ENCODE results near the gene KRTAP12-1. TPM values are rescaled to one million over a fixed set of nuclear protein-coding genes. Genes with fewer than 3 reads are reported as not detected.

The KRTAP12-1 gene
- total RNA-seq, 1 experiment from 2014 or later = not detected

Other genes with a start within 250 kb of the KRTAP12-1 start
- 0.55 and 2.3 TPM in 2 replicates for gene LRRC3, start 226.7 kb downstream of the KRTAP12-1 start, total RNA-seq (2014; rRNA removed; shearing (Covaris generic))
- gene KRTAP10-1, start 142.0 kb downstream of the KRTAP12-1 start, total RNA-seq (2014; rRNA removed; shearing (Covaris generic)) = not detected in 2 replicates
- gene KRTAP10-2, start 130.7 kb downstream of the KRTAP12-1 start, total RNA-seq (2014; rRNA removed; shearing (Covaris generic)) = not detected in 2 replicates
- not detected in 2 replicates for gene KRTAP10-3, start 123.4 kb downstream of the KRTAP12-1 start, total RNA-seq (2014; rRNA removed; shearing (Covaris generic))
- not detected in 2 replicates for gene KRTAP10-4, start 108.4 kb downstream of the KRTAP12-1 start, total RNA-seq (2014; rRNA removed; shearing (Covaris generic))
- gene KRTAP10-5, start 101.6 kb downstream of the KRTAP12-1 start, total RNA-seq (2014; rRNA removed; shearing (Covaris generic)) = not detected in 2 replicates
- gene KRTAP10-6, start 89.7 kb downstream of the KRTAP12-1 start, total RNA-seq (2014; rRNA removed; shearing (Covaris generic)) = not detected in 2 replicates
- gene KRTAP10-7, start 81.6 kb downstream of the KRTAP12-1 start, total RNA-seq (2014; rRNA removed; shearing (Covaris generic)) = not detected in 2 replicates
- gene KRTAP10-8, start 70.1 kb downstream of the KRTAP12-1 start, total RNA-seq (2014; rRNA removed; shearing (Covaris generic)) = not detected in 2 replicates
- not detected in 2 replicates for gene KRTAP10-9, start 55.1 kb downstream of the KRTAP12-1 start, total RNA-seq (2014; rRNA removed; shearing (Covaris generic))
- not detected in 2 replicates for gene KRTAP10-10, start 44.8 kb downstream of the KRTAP12-1 start, total RNA-seq (2014; rRNA removed; shearing (Covaris generic))
- gene KRTAP10-11, start 35.7 kb downstream of the KRTAP12-1 start, total RNA-seq (2014; rRNA removed; shearing (Covaris generic)) = not detected in 2 replicates
- not detected in 2 replicates for gene KRTAP12-4, start 27.5 kb downstream of the KRTAP12-1 start, total RNA-seq (2014; rRNA removed; shearing (Covaris generic))
- gene KRTAP12-3, start 24.2 kb downstream of the KRTAP12-1 start, total RNA-seq (2014; rRNA removed; shearing (Covaris generic)) = not detected in 2 replicates
- gene KRTAP12-2, start 15.2 kb downstream of the KRTAP12-1 start, total RNA-seq (2014; rRNA removed; shearing (Covaris generic)) = not detected in 2 replicates
- not detected in 2 replicates for gene KRTAP10-12, start 15.0 kb upstream of the KRTAP12-1 start, total RNA-seq (2014; rRNA removed; shearing (Covaris generic))
- not detected in 2 replicates for gene TSPEAR, start 29.4 kb upstream of the KRTAP12-1 start, total RNA-seq (2014; rRNA removed; shearing (Covaris generic))
- 55.2 and 61.8 TPM in 2 replicates for gene UBE2G2, start 119.7 kb upstream of the KRTAP12-1 start, total RNA-seq (2014; rRNA removed; shearing (Covaris generic))
- 54.2 and 59.0 TPM in 2 replicates for gene SUMO3, start 135.9 kb upstream of the KRTAP12-1 start, total RNA-seq (2014; rRNA removed; shearing (Covaris generic))
- gene PTTG1IP, start 191.5 kb upstream of the KRTAP12-1 start, total RNA-seq (2014; rRNA removed; shearing (Covaris generic)) = 172 and 243 TPM in 2 replicates
- not detected in 2 replicates for gene ITGB2, start 238.7 kb upstream of the KRTAP12-1 start, total RNA-seq (2014; rRNA removed; shearing (Covaris generic))

Measured in G401 (cell line).